ENCODE data around the gene IFIT5.

DNA sequence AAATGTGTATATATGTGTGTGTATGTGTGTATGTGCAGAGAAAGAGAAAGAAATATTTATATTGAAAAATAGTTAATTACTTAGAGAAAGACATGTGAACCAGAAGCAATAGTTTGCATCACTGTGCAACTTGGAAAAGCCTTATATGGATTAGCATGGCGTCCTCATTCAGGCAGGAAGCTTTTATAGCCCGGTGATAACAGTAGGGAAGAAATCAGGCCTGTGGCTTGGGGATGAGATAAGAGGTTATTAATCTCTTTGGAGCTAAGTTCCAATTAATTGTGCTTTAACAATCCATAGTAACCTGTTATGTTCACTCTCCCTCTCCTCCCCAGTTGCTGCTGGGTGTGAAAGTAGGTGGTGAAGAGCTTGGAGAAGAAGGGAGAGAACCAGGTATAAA is 36.5 kb downstream of the IFIT5 start:
- TF ChIP-seq, protein P1, sequence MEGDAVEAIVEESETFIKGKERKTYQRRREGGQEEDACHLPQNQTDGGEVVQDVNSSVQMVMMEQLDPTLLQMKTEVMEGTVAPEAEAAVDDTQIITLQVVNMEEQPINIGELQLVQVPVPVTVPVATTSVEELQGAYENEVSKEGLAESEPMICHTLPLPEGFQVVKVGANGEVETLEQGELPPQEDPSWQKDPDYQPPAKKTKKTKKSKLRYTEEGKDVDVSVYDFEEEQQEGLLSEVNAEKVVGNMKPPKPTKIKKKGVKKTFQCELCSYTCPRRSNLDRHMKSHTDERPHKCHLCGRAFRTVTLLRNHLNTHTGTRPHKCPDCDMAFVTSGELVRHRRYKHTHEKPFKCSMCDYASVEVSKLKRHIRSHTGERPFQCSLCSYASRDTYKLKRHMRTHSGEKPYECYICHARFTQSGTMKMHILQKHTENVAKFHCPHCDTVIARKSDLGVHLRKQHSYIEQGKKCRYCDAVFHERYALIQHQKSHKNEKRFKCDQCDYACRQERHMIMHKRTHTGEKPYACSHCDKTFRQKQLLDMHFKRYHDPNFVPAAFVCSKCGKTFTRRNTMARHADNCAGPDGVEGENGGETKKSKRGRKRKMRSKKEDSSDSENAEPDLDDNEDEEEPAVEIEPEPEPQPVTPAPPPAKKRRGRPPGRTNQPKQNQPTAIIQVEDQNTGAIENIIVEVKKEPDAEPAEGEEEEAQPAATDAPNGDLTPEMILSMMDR (IDR thresholded peaks at IDR 0.05; ENCODE audit: low read depth, low read length): no peak
- TF ChIP-seq EZH2phosphoT487 (IDR thresholded peaks at IDR 0.05; ENCODE audit: low read depth): no peak

Data from OCI-LY3 (cell line).